IMR-90 (cell line): ENCODE results near the gene CCDC134. TPM values are rescaled to one million over a fixed set of nuclear protein-coding genes. Genes with fewer than 3 reads are reported as not detected.

Experiments
- ATAC-seq: fragments of 200-7000 bp; cut with Tn5 transposase; 2 replicates; pipeline ENCODE4 v1.9.1; 2020; ENCODE audit warnings: low read depth, mild to moderate bottlenecking, moderate library complexity
- BruUV-seq: library from RNA; stranded (reverse); fragments of 400-500 nt; replicated peaks from 2 replicates; lab custom pipeline; 2021; lab: Mats Ljungman, UMichigan
- CTCF ChIA-PET: fragments of 300-600 bp; formaldehyde crosslinking; extraction: SDS; loops from one replicate; lab custom pipeline; 2021; ENCODE audit warnings: antibody characterized with exemption; lab: Yijun Ruan, JAX
- POLR2A ChIA-PET: fragments of 300-600 bp; sonication (Branson Sonifier 250); formaldehyde crosslinking; loops from one replicate; lab custom pipeline; 2022; ENCODE audit warnings: antibody characterized with exemption; ENCODE audit not compliant: unreplicated experiment; lab: Charles Lee
- DNase-seq: peaks from one replicate; pipeline ENCODE4 v3.0.0; 2013
- H2AFZ ChIP-seq: replicated peaks from 2 replicates; pipeline ENCODE3; 2013; ENCODE audit warnings: low read length, mild to moderate bottlenecking; ENCODE audit not compliant: poor library complexity
- H2AK5ac ChIP-seq: 2 replicates; pipeline ENCODE4 v1.6.1; 2013; ENCODE audit warnings: low read depth, low read length, inconsistent platforms
- H2AK9ac ChIP-seq: replicated peaks from 2 replicates; pipeline ENCODE3; 2013; ENCODE audit warnings: mild to moderate bottlenecking, low read depth, low read length, moderate library complexity; ENCODE audit not compliant: poor library complexity
- H2BK120ac ChIP-seq: 2 replicates; pipeline ENCODE4 v1.6.1; 2013; ENCODE audit warnings: low read depth, low read length, inconsistent platforms
- H2BK15ac ChIP-seq: 3 replicates; pipeline ENCODE4 v1.6.1; 2013; ENCODE audit warnings: low read depth, low read length, inconsistent platforms
- H2BK20ac ChIP-seq: 2 replicates; pipeline ENCODE4 v1.6.1; 2013; ENCODE audit warnings: low read depth, mild to moderate bottlenecking, inconsistent platforms, low read length, moderate library complexity
- H2BK5ac ChIP-seq: 2 replicates; pipeline ENCODE4 v1.6.1; 2013; ENCODE audit warnings: mild to moderate bottlenecking, low read depth, low read length, inconsistent platforms; ENCODE audit not compliant: poor library complexity, severe bottlenecking
- H3K14ac ChIP-seq: replicated peaks from 2 replicates; pipeline ENCODE4 v1.6.1; 2013; ENCODE audit warnings: low read depth, low read length, inconsistent platforms
- H3K18ac ChIP-seq: 2 replicates; pipeline ENCODE4 v1.6.1; 2013; ENCODE audit warnings: low read depth, low read length, control low read depth
- H3K23ac ChIP-seq: 2 replicates; pipeline ENCODE4 v1.6.1; 2013; ENCODE audit warnings: low read depth, low read length, inconsistent platforms
- H3K27ac ChIP-seq: 2 replicates; pipeline ENCODE4 v1.5.1; 2013; ENCODE audit warnings: mild to moderate bottlenecking, control low read depth, low read length; ENCODE audit not compliant: insufficient read depth
- H3K27me3 ChIP-seq: 2 replicates; pipeline ENCODE4 v1.6.1; 2013; ENCODE audit warnings: low read length; ENCODE audit not compliant: control insufficient read depth, insufficient read depth
- H3K36me3 ChIP-seq: 2 replicates; pipeline ENCODE4 v1.6.1; 2013; ENCODE audit warnings: low read length, mixed read lengths; ENCODE audit not compliant: control insufficient read depth, insufficient read depth
- H3K4ac ChIP-seq: 2 replicates; pipeline ENCODE4 v1.6.1; 2013; ENCODE audit warnings: low read depth, low read length, inconsistent platforms
- H3K4me1 ChIP-seq: 2 replicates; pipeline ENCODE4 v1.6.1; 2013; ENCODE audit warnings: low read length, mixed read lengths; ENCODE audit not compliant: control insufficient read depth, insufficient read depth
- H3K4me2 ChIP-seq: 2 replicates; pipeline ENCODE4 v1.6.1; 2013; ENCODE audit warnings: low read depth, mild to moderate bottlenecking, control low read depth, low read length, moderate library complexity
- H3K4me3 ChIP-seq: 2 replicates; pipeline ENCODE4 v1.5.1; 2013; ENCODE audit warnings: low read depth, mild to moderate bottlenecking, control low read depth, low read length, moderate library complexity; ENCODE audit not compliant: insufficient read depth
- H3K56ac ChIP-seq: 2 replicates; pipeline ENCODE4 v1.6.1; 2013; ENCODE audit warnings: low read length, inconsistent platforms; ENCODE audit not compliant: insufficient read depth; ENCODE audit errors: extremely low read depth
- H3K79me1 ChIP-seq, 2 experiments: 2 replicates each; pipeline ENCODE4 v1.6.1; 2013; ENCODE audit warnings: low read length in 2 of 2, inconsistent platforms in 1 of 2, low read depth in 1 of 2
- H3K9ac ChIP-seq: 2 replicates; pipeline ENCODE4 v1.6.1; 2013; ENCODE audit warnings: low read depth, low read length, control low read depth
- H3K9me1 ChIP-seq: 2 replicates; pipeline ENCODE4 v1.6.1; 2013; ENCODE audit warnings: low read length, inconsistent platforms; ENCODE audit not compliant: insufficient read depth
- H3K9me3 ChIP-seq: 2 replicates; pipeline ENCODE4 v1.6.1; 2013; ENCODE audit warnings: low read length; ENCODE audit not compliant: control insufficient read depth, insufficient read depth
- H4K20me1 ChIP-seq: 2 replicates; pipeline ENCODE4 v1.6.1; 2013; ENCODE audit warnings: low read length, inconsistent platforms; ENCODE audit not compliant: insufficient read depth
- H4K5ac ChIP-seq: 2 replicates; pipeline ENCODE4 v1.6.1; 2013; ENCODE audit warnings: mild to moderate bottlenecking, low read depth, low read length, control low read depth
- H4K8ac ChIP-seq, 2 experiments: 2 replicates each; pipeline ENCODE4 v1.6.1; 2013; ENCODE audit warnings: low read depth in 2 of 2, low read length in 2 of 2, control low read depth in 1 of 2, inconsistent platforms in 1 of 2
- H4K91ac ChIP-seq: 2 replicates; pipeline ENCODE4 v1.6.1; 2013; ENCODE audit warnings: low read depth, low read length, inconsistent platforms; ENCODE audit not compliant: insufficient read depth
- BHLHE40 ChIP-seq: fragments of 150-350 bp; IDR thresholded peaks from 2 replicates; pipeline ENCODE4 v1.6.1; 2016; ENCODE audit warnings: mild to moderate bottlenecking, low read depth, low read length
- CHD1 ChIP-seq: IDR thresholded peaks from 2 replicates; pipeline ENCODE4 v1.6.1; 2012; ENCODE audit warnings: low read depth, low read length, improper control_type of control experiment
- CTCF ChIP-seq: conservative IDR thresholded peaks from 2 replicates; pipeline ENCODE4 v1.5.1; 2012; ENCODE audit warnings: mild to moderate bottlenecking, low read depth, low read length, improper control_type of control experiment
- ELK1 ChIP-seq: fragments of 150-350 bp; IDR thresholded peaks from 2 replicates; pipeline ENCODE4 v1.6.1; 2016; ENCODE audit warnings: low read depth, mild to moderate bottlenecking, low read length, moderate library complexity, borderline replicate concordance
- FOS ChIP-seq: fragments of 150-350 bp; IDR thresholded peaks from 2 replicates; pipeline ENCODE4 v1.6.1; 2016; ENCODE audit warnings: low read depth, low read length
- MAZ ChIP-seq: IDR thresholded peaks from 2 replicates; pipeline ENCODE4 v1.6.1; 2012; ENCODE audit warnings: low read depth, mild to moderate bottlenecking, low read length, improper control_type of control experiment, moderate library complexity, borderline replicate concordance
- MXI1 ChIP-seq: IDR thresholded peaks from 2 replicates; pipeline ENCODE4 v1.6.1; 2012; ENCODE audit warnings: low read depth, mild to moderate bottlenecking, low read length, moderate library complexity, borderline replicate concordance
- POLR2A ChIP-seq: IDR thresholded peaks from 2 replicates; pipeline ENCODE4 v1.6.1; 2012; ENCODE audit warnings: mild to moderate bottlenecking, low read depth, low read length
- RAD21 ChIP-seq: IDR thresholded peaks from 2 replicates; pipeline ENCODE4 v1.6.1; 2012; ENCODE audit warnings: low read length, improper control_type of control experiment
- RFX5 ChIP-seq: IDR thresholded peaks from 2 replicates; pipeline ENCODE4 v1.8.0; 2012; ENCODE audit warnings: low read depth, mild to moderate bottlenecking, low read length, moderate library complexity
- SMC3 ChIP-seq: fragments of 150-350 bp; IDR thresholded peaks from 2 replicates; pipeline ENCODE4 v1.6.1; 2016; ENCODE audit warnings: low read depth, mild to moderate bottlenecking, antibody characterized with exemption, low read length, moderate library complexity
- WGBS, 2 experiments: methylation state at CpG; one replicate each; pipeline versions ENCODE4 v1.1.5 to v1.1.7; 2013; ENCODE audit warnings: missing lambda C conversion rate in 2 of 2; ENCODE audit not compliant: insufficient read length in 1 of 2; ENCODE audit errors: extremely low coverage in 2 of 2; 5-methylcytosine and 5-hydroxymethylcytosine counted together
- dilution Hi-C: fragments of 300-500 bp; cut with HindIII; formaldehyde crosslinking; loops from one replicate; pipeline ENCODE4 v1.14.3; 2018; ENCODE audit warnings: low sequenced_read_pairs; ENCODE audit not compliant: unreplicated experiment
- in situ Hi-C: fragments of 300-500 bp; cut with MboI; formaldehyde crosslinking; loops from 3 replicates; pipeline ENCODE4 v1.14.3; 2019; ENCODE audit warnings: low sequenced_read_pairs, inconsistent platforms, mixed read lengths
- intact Hi-C: fragments of 100-400 bp; cut with micrococcal nuclease; formaldehyde crosslinking; loops from 2 replicates; pipeline ENCODE4 v1.10.0; 2022
- polyA plus RNA-seq, 3 experiments: library from polyadenylated mRNA; depleted of rRNA; stranded (reverse); fragments of >200 nt; gene quantifications; 2 replicates each; pipeline ENCODE4 v1.2.3, GENCODE V29; 2012; ENCODE audit warnings: low replicate concordance in 1 of 3
- total RNA-seq: library from RNA; depleted of rRNA; stranded (reverse); fragments of >200 nt; gene quantifications from 2 replicates; pipeline ENCODE4 v1.2.3, GENCODE V29; 2012

The CCDC134 gene
- total and polyA plus RNA-seq, 2 of the 4 experiments (the other 2 are of a cell fraction) = 5.1 to 7.0 TPM

DNA sequence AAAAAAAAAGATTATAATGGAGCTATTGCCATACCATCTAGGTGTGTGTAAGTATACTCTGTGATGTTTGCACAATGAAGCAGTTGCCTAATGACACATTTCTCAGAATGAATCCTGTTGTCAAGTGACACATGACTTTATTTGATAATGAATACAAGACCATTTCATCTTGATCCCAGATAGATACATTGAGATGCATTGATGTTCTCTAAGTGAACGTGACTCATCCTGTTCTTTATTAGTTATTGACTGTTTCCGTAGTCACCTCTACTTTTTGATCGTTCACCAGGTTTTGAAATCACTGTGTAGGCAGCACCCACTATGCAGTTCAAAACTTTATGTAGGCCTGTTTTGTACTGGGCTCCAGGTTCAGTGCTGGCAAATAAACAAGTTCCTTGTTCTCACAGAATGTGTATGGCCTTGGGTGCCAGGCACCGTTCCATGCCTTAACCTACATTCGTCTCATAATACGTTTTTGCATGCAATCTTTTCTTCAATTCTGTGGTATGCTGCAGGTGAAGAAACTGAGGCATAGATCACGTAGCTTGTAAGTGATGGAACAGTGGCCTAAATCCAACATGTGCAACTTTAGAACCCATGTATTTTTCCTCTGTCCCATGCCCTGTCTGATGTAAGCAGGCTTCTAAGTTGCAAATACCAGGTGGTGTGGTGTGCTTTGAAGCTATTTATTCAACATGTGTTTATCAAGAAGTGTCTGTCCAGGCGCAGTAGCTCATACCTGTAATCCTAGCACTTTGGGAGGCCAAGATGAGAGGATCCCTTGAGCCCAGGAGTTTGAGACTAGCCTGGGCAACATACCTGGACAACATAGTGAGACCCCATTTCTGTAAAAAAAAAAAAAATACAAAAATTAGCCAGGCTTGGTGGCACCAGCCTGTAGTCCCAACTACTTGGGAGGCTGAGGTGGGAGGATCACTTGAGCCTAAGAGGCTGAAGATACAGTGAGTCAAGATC is 42.8 kb downstream of the CCDC134 start (continued):
- TF ChIP-seq SMC3 = no peak
- no peak for TF ChIP-seq POLR2A

DNA sequence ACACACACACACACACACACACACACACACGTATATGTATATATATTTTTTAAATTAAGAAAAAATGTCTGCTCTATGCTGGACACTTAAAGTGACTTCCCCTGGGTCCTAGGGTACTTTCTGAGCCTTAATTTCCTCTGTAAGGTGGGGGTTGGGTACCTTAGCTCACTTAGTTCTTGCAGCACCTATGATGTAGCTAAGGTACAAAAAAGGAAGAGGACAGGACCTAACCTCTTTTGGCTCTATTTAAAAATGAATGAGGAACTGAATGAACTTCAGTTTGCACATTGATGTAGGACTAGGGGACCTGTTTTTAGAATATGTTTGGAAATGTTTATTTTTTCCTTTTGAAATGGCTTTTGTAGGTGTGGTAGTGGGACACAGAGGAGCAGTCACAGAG is 43.6 kb downstream of the CCDC134 start:
- no peak overlapping the region for H3K4ac ChIP-seq
- dilution Hi-C loops (no loop called here), intact Hi-C loops (no loop called here), in situ Hi-C loops (no loop called here)
- H3K4me1 ChIP-seq = peaks cover 3% of the 10 kb centered on the region; the same call in 1 of the 2 replicates
- H3K27me3 ChIP-seq = no peaks in the 10 kb centered on the region
- no peak overlapping the region for H4K91ac ChIP-seq
- no peak overlapping the region for H3K56ac ChIP-seq
- ATAC-seq = no peak
- H2BK120ac ChIP-seq = no peak overlapping the region
- BruUV-seq = no TSS peak
- no peak for TF ChIP-seq CHD1
- TF ChIP-seq RFX5 = no peak
- no peak for TF ChIP-seq FOS
- TF ChIP-seq ELK1 = no peak
- TF ChIP-seq BHLHE40 = no peak
- TF ChIP-seq SMC3 = no peak
- TF ChIP-seq POLR2A = no peak
- TF ChIP-seq RAD21 = no peak
- TF ChIP-seq MXI1 = no peak
- no peak for TF ChIP-seq MAZ
- TF ChIP-seq CTCF = no peak
- no peak overlapping the region for H3K27ac ChIP-seq
- no peak overlapping the region for H3K18ac ChIP-seq
- no peak overlapping the region for H2BK5ac ChIP-seq
- no peak overlapping the region for H4K5ac ChIP-seq
- H3K79me1 ChIP-seq = peaks cover 39 to 87% of the 10 kb centered on the region in 2 experiments
- H2AK5ac ChIP-seq = no peak overlapping the region
- no peak overlapping the region for H2BK20ac ChIP-seq
- WGBS, 2 experiments = no CpG with 5 or more reads among the region's 1 CpG
- peak overlapping the region; percentile 61; the same call in 1 of the 2 replicates for H3K23ac ChIP-seq
- H3K36me3 ChIP-seq = 0 out of 2 replicates have a peak, but pooled peaks cover 2% of the 10 kb centered on the region
- no peak overlapping the region for H3K14ac ChIP-seq
- no peak overlapping the region for H4K8ac ChIP-seq
- peaks cover 14% of the 10 kb centered on the region for H3K9me1 ChIP-seq
- no peak overlapping the region for H3K9ac ChIP-seq
- no peak overlapping the region for H3K4me3 ChIP-seq
- no peaks in the 10 kb centered on the region for H3K9me3 ChIP-seq
- ChIA-PET CTCF (interaction anchor here (0.7 kb wide), 1 partner anchor 579 kb away, joined by 3 read pairs; no protein-coding TSS in a partner anchor), POLR2A (no interaction called here)
- H2AK9ac ChIP-seq = no peak overlapping the region
- no peak overlapping the region for H3K4me2 ChIP-seq
- H2AFZ ChIP-seq = no peak overlapping the region
- no peak for DNase-seq
- H2BK15ac ChIP-seq = no peak overlapping the region
- H4K20me1 ChIP-seq = peaks cover 64% of the 10 kb centered on the region
